GM12878 (cell line): ENCODE data around the gene NOL3. TPM values are rescaled to one million over a fixed set of nuclear protein-coding genes. Genes with fewer than 3 reads are reported as not detected.
A peak's percentile ranks its signal among the peaks of the same experiment; 100 is the strongest.

Experiments
- ATAC-seq: fragments of 200-7000 bp; cut with Tn5 transposase; 3 replicates; pipeline ENCODE4 v1.9.1; 2020; ENCODE audit warnings: mild to moderate bottlenecking, moderate library complexity
- BruUV-seq: library from RNA; stranded (reverse); fragments of 400-500 nt; replicated peaks from 2 replicates; lab custom pipeline; 2021; lab: Mats Ljungman, UMichigan
- CTCF ChIA-PET: fragments of 300-600 bp; sonication (Branson Sonifier 250); formaldehyde crosslinking; extraction: SDS; loops from one replicate; lab custom pipeline; 2021; ENCODE audit warnings: inconsistent platforms; lab: Yijun Ruan, JAX
- POLR2A ChIA-PET: fragments of 350-600 bp; formaldehyde crosslinking; extraction: SDS; loops from one replicate; lab custom pipeline; 2021; ENCODE audit warnings: inconsistent platforms; lab: Charles Lee
- RAD21 ChIA-PET: fragments of 300-600 bp; sonication (Branson Sonifier 250); formaldehyde crosslinking; loops from one replicate; lab custom pipeline; 2023; ENCODE audit warnings: antibody characterized with exemption; ENCODE audit not compliant: unreplicated experiment; lab: Charles Lee
- SMC1A ChIA-PET: fragments of 300-600 bp; sonication (Branson Sonifier 250); formaldehyde crosslinking; loops from one replicate; lab custom pipeline; 2023; ENCODE audit not compliant: unreplicated experiment, uncharacterized antibody; lab: Charles Lee
- DNase-seq: peaks from one replicate; pipeline ENCODE4 v3.0.0-alpha.2; 2011; ENCODE audit warnings: low read depth, low spot score
- FAIRE-seq: peaks from 3 replicates; lab custom pipeline; 2011; peaks lifted over from hg19 to GRCh38; lab: Jason Lieb, UNC
- H2AFZ ChIP-seq: 2 replicates; pipeline ENCODE4 v1.6.0; 2011; ENCODE audit warnings: low read depth, low read length, control low read depth; ENCODE audit not compliant: control insufficient read depth
- H3K27ac ChIP-seq: 2 replicates; pipeline ENCODE4 v1.5.1; 2011; ENCODE audit warnings: control low read depth; ENCODE audit not compliant: control insufficient read depth, insufficient read depth
- H3K27me3 ChIP-seq, 2 experiments: replicated peaks in 1 of 2; 2 replicates each; pipeline versions ENCODE4 v1.6.0 to v1.6.1; 2011; ENCODE audit warnings: low read length in 1 of 2; ENCODE audit not compliant: control insufficient read depth in 2 of 2, insufficient read depth in 2 of 2
- H3K36me3 ChIP-seq, 2 experiments: 2 replicates each; pipeline ENCODE4 v1.5.1; 2011; ENCODE audit warnings: low read length in 1 of 2; ENCODE audit not compliant: control insufficient read depth in 2 of 2, insufficient read depth in 2 of 2
- H3K4me1 ChIP-seq: 2 replicates; pipeline ENCODE4 v1.6.1; 2011; ENCODE audit warnings: mild to moderate bottlenecking, low read length, moderate library complexity, mixed read lengths; ENCODE audit not compliant: control insufficient read depth, insufficient read depth
- H3K4me2 ChIP-seq: 2 replicates; pipeline ENCODE4 v1.6.0; 2011; ENCODE audit warnings: control low read depth; ENCODE audit not compliant: control insufficient read depth, insufficient read depth
- H3K4me3 ChIP-seq: fragments of 200-600 bp; sonication (generic); 2 replicates; pipeline ENCODE4 v1.5.1; 2016
- H3K79me2 ChIP-seq: 2 replicates; pipeline ENCODE4 v1.6.0; 2011; ENCODE audit warnings: low read length; ENCODE audit not compliant: control insufficient read depth, insufficient read depth
- H3K9ac ChIP-seq: 2 replicates; pipeline ENCODE4 v1.8.0; 2011; ENCODE audit warnings: low read length, control low read depth, mixed read lengths; ENCODE audit not compliant: control insufficient read depth, insufficient read depth
- H3K9me3 ChIP-seq: replicated peaks from 3 replicates; pipeline ENCODE4 v1.5.1; 2011; ENCODE audit warnings: mild to moderate bottlenecking, low read length; ENCODE audit not compliant: control insufficient read depth, insufficient read depth
- H4K20me1 ChIP-seq: 2 replicates; pipeline ENCODE4 v1.6.0; 2011; ENCODE audit not compliant: control insufficient read depth, insufficient read depth
- ATF3 ChIP-seq: IDR thresholded peaks from 2 replicates; pipeline ENCODE4 v1.6.1; 2011; ENCODE audit warnings: low read depth, mild to moderate bottlenecking, low read length, moderate library complexity, borderline replicate concordance; ENCODE audit errors: extremely low read depth
- CHD1 ChIP-seq: IDR thresholded peaks from 2 replicates; pipeline ENCODE4 v1.6.1; 2012; ENCODE audit warnings: low read depth, low read length, improper control_type of control experiment
- MLLT1 ChIP-seq: fragments of 450-650 bp; IDR thresholded peaks from 2 replicates; pipeline ENCODE4 v1.6.1; 2016; ENCODE audit warnings: mild to moderate bottlenecking
- MYB ChIP-seq: fragments of 150-350 bp; IDR thresholded peaks from 2 replicates; pipeline ENCODE4 v1.6.1; 2014; ENCODE audit warnings: mild to moderate bottlenecking, low read depth, low read length, borderline replicate concordance
- SP1 ChIP-seq: IDR thresholded peaks from one replicate; pipeline ENCODE4 v1.6.1; 2011; ENCODE audit warnings: low read depth, low read length
- STAT1 ChIP-seq: fragments of 450-650 bp; conservative IDR thresholded peaks from 2 replicates; pipeline ENCODE4 v1.6.1; 2014; ENCODE audit warnings: antibody characterized with exemption, mild to moderate bottlenecking
- ZZZ3 ChIP-seq: IDR thresholded peaks from 2 replicates; pipeline ENCODE4 v1.6.1; 2011; ENCODE audit warnings: low read depth; ENCODE audit not compliant: control insufficient read depth, insufficient read length
- WGBS: methylation state at CpG from one replicate; pipeline ENCODE4 v1.1.6; 2016; ENCODE audit warnings: low lambda C conversion rate; ENCODE audit not compliant: insufficient replicate concordance, insufficient coverage; ENCODE audit errors: missing lambda C conversion rate; 5-methylcytosine and 5-hydroxymethylcytosine counted together
- in situ Hi-C: fragments of 300-500 bp; cut with MboI; formaldehyde crosslinking; loops from 9 replicates; pipeline ENCODE4 v1.14.3; 2018; ENCODE audit warnings: mixed read lengths
- intact Hi-C: fragments of 100-400 bp; cut with micrococcal nuclease; formaldehyde crosslinking; loops from one replicate; pipeline ENCODE4 v1.14.2; 2022; ENCODE audit not compliant: unreplicated experiment
- polyA plus RNA-seq, 11 experiments: library from polyadenylated mRNA; depleted of rRNA in 4 of 11; unstranded in 6 of 11; stranded (reverse) in 5 of 11; fragments of >200 nt; fragmentation: Nextera tagmentation in 4 of 11; fragmentation: Illumina TruSeq in 1 of 11; extraction: Ambion mirVana in 4 of 11; extraction: Trizol in 1 of 11; gene quantifications; 1 replicate in 1 of 11; 2 replicates in 10 of 11; pipeline versions ENCODE4 v1.2.1 to v1.2.3, GENCODE V29; 2011 to 2016; ENCODE audit warnings: inconsistent platforms in 2 of 11, missing spikeins in 2 of 11, low read depth in 1 of 11
- total RNA-seq, 4 experiments: library from RNA; depleted of rRNA in 3 of 4; stranded (reverse); fragments of >200 nt in 3 of 4; fragmentation: Illumina TruSeq in 1 of 4; extraction: Trizol in 1 of 4; gene quantifications; 2 replicates each; pipeline versions ENCODE4 v1.2.1 to v1.2.3, GENCODE V29; 2013 to 2021

The NOL3 gene
- total and polyA plus RNA-seq, 10 of the 15 experiments (the other 5 are each of a cell fraction or from before 2014, with no cell fraction given) = 0.31 to 18.4 (median 2.7) TPM

- H3K79me2 ChIP-seq = peaks cover 5% of the 10 kb centered on the region
- RAD21 ChIA-PET = interaction anchor here (1.9 kb wide), 1 partner anchor 22 kb away, joined by 4 read pairs; the partner anchor contains the start of genes FBXL8 and TRADD
- H3K9ac ChIP-seq = no peak overlapping the region
- no peaks in the 10 kb centered on the region for H3K9me3 ChIP-seq
- no peak for FAIRE-seq
- no TSS peak for BruUV-seq
- no peak overlapping the region for H3K27ac ChIP-seq
- H3K4me1 ChIP-seq = peaks cover 13% of the 10 kb centered on the region
- DNase-seq = no peak
- no peak for ATAC-seq
- in situ Hi-C loops (no loop called here), intact Hi-C loops (no loop called here)
- SMC1A ChIA-PET = interaction anchor here (0.7 to 1.5 kb wide), 3 partner anchors 12 to 163 kb away, joined by 3 to 5 read pairs (median 4); partner anchors contain the start of gene TMEM208
- H3K27me3 ChIP-seq = peaks cover 0 to 3% of the 10 kb centered on the region in 2 experiments; a peak in 2 of 4 replicates
- H4K20me1 ChIP-seq = no peaks in the 10 kb centered on the region; the same call in 1 of the 2 replicates
- CTCF ChIA-PET = interaction anchor here (0.6 to 3.2 kb wide), 8 partner anchors 8 to 163 kb away, joined by 3 to 28 read pairs (median 4); partner anchors contain the start of genes FBXL8, NOL3 and TRADD
- no peak overlapping the region for H2AFZ ChIP-seq
- H3K4me3 ChIP-seq = no peak overlapping the region
- POLR2A ChIA-PET = no interaction called here
- 0 out of 2 replicates have a peak overlapping the region, but pooled peaks have one; percentile 38 for H3K4me2 ChIP-seq
- H3K36me3 ChIP-seq = no peaks in the 10 kb centered on the region
- no peak for TF ChIP-seq CHD1
- 75% methylated on average over 2 of the region's 2 CpGs for WGBS
Measured at GRCh38 chr16:67181346-67181745, 11.0 kb downstream of the NOL3 start.

- ChIA-PET POLR2A (interaction anchor here (0.6 to 1.6 kb wide), 8 partner anchors 8 to 151 kb away, joined by 3 to 5 read pairs (median 3); partner anchors contain the start of gene FHOD1), CTCF (interaction anchor here (1.0 to 3.2 kb wide), 7 partner anchors 12 to 223 kb away, joined by 3 to 28 read pairs (median 3); partner anchors contain the start of genes FBXL8, NOL3 and TRADD), SMC1A (interaction anchor here (1.0 to 1.2 kb wide), 3 partner anchors 9 to 164 kb away, joined by 3 to 4 read pairs (median 4); partner anchors contain the start of gene B3GNT9), RAD21 (interaction anchor here (0.7 to 2.0 kb wide), 6 partner anchors 21 to 164 kb away, joined by 3 to 6 read pairs (median 4); partner anchors contain the start of genes FBXL8 and TRADD)
- Histone ChIP-seq H3K36me3 (no peaks in the 10 kb centered on the region), H3K79me2 (peaks cover 5% of the 10 kb centered on the region), H3K4me1 (peaks cover 13% of the 10 kb centered on the region), H3K4me2 (peak overlapping the region; percentile 84), H3K27ac (no peak overlapping the region), H2AFZ (no peak overlapping the region), H4K20me1 (no peaks in the 10 kb centered on the region; the same call in 1 of the 2 replicates), H3K27me3 (peaks cover 0 to 3% of the 10 kb centered on the region in 2 experiments; a peak in 2 of 4 replicates), H3K9ac (no peak overlapping the region), H3K4me3 (peak overlapping the region; percentile 76), H3K9me3 (no peaks in the 10 kb centered on the region)
- DNase-seq (no peak), ATAC-seq (no peak), FAIRE-seq (no peak)
- intact Hi-C loops = no loop called here
- BruUV-seq = no TSS peak
- TF ChIP-seq MYB (no peak), SP1 (no peak), MLLT1 (no peak), ZZZ3 (no peak), ATF3 (no peak), STAT1 (no peak)
- in situ Hi-C loops = no loop called here
- 78% methylated on average over 2 of the region's 2 CpGs for WGBS
Measured at GRCh38 chr16:67182288-67182687, 11.9 kb downstream of the NOL3 start.
